Natural killer cell (primary cell): ENCODE data around the gene TTC6. TPM values are rescaled to one million over a fixed set of nuclear protein-coding genes. Genes with fewer than 3 reads are reported as not detected.

Experiments
- ATAC-seq, 3 donors: fragments of 150-1000 bp in 2 of 3; fragments of 200-7000 bp in 1 of 3; cut with Tn5 transposase; 1 replicate in 1 of 3; 2 replicates in 2 of 3; pipeline ENCODE4 v1.10.0; 2021; ENCODE audit warnings: mild to moderate bottlenecking in 2 of 3, moderate library complexity in 2 of 3
- DNase-seq, 2 donors: peaks; one replicate each; pipeline versions ENCODE4 v3.0.0 to v3.0.0-alpha.2; 2013 to 2021; ENCODE audit warnings: mixed read lengths in 1 of 2
- H3K27ac ChIP-seq: one replicate; pipeline ENCODE4 v1.5.1; 2013; ENCODE audit warnings: mild to moderate bottlenecking, low read length
- H3K27me3 ChIP-seq: one replicate; pipeline ENCODE4 v1.6.1; 2013; ENCODE audit warnings: low read length; ENCODE audit not compliant: control insufficient read depth, insufficient read depth
- H3K36me3 ChIP-seq: one replicate; pipeline ENCODE4 v1.6.1; 2013; ENCODE audit warnings: low read length; ENCODE audit not compliant: control insufficient read depth, insufficient read depth
- H3K4me1 ChIP-seq: one replicate; pipeline ENCODE4 v1.6.1; 2013; ENCODE audit warnings: low read length; ENCODE audit not compliant: control insufficient read depth, insufficient read depth
- H3K4me3 ChIP-seq: one replicate; pipeline ENCODE4 v1.5.1; 2013; ENCODE audit warnings: low read length
- H3K9me3 ChIP-seq: one replicate; pipeline ENCODE4 v1.6.1; 2013; ENCODE audit warnings: low read length; ENCODE audit not compliant: control insufficient read depth, insufficient read depth
- H3K27ac Mint-ChIP-seq, 2 donors: one replicate each; pipeline ENCODE4 v1.8.0; 2022; ENCODE audit warnings: mild to moderate bottlenecking in 2 of 2, mixed read lengths in 2 of 2, moderate library complexity in 1 of 2
- H3K27me3 Mint-ChIP-seq, 2 donors: one replicate each; pipeline ENCODE4 v1.8.0; 2022; ENCODE audit warnings: low read depth in 2 of 2, mixed read lengths in 2 of 2
- H3K36me3 Mint-ChIP-seq: one replicate; pipeline ENCODE4 v1.8.0; 2022; ENCODE audit warnings: mixed read lengths
- H3K4me1 Mint-ChIP-seq, 2 donors: one replicate each; pipeline ENCODE4 v1.8.0; 2022; ENCODE audit warnings: mixed read lengths in 2 of 2
- H3K4me3 Mint-ChIP-seq: one replicate; pipeline ENCODE4 v1.8.0; 2022; ENCODE audit warnings: mild to moderate bottlenecking, moderate library complexity, mixed read lengths
- H3K9me3 Mint-ChIP-seq, 2 donors: one replicate each; pipeline ENCODE4 v1.8.0; 2022; ENCODE audit warnings: mixed read lengths in 2 of 2
- CTCF ChIP-seq: fragments of 200-600 bp; IDR thresholded peaks from one replicate; pipeline ENCODE4 v1.8.0; 2022; ENCODE audit warnings: antibody characterized with exemption
- WGBS: methylation state at CpG from one replicate; pipeline ENCODE4 v1.1.7; 2013; ENCODE audit warnings: missing lambda C conversion rate; ENCODE audit not compliant: insufficient coverage; 5-methylcytosine and 5-hydroxymethylcytosine counted together
- intact Hi-C: fragments of 100-400 bp; cut with micrococcal nuclease; formaldehyde crosslinking; loops from one replicate; pipeline ENCODE4 v1.14.2; 2022
- total RNA-seq, 4 donors: library from RNA; stranded (reverse); fragments of 120-200 nt in 1 of 4; gene quantifications; one replicate each; pipeline versions ENCODE4 v1.2.3 to v1.2.4, GENCODE V29; 2013 to 2022

The TTC6 gene
- not detected for total RNA-seq
- total RNA-seq (2013): not detected

DNA sequence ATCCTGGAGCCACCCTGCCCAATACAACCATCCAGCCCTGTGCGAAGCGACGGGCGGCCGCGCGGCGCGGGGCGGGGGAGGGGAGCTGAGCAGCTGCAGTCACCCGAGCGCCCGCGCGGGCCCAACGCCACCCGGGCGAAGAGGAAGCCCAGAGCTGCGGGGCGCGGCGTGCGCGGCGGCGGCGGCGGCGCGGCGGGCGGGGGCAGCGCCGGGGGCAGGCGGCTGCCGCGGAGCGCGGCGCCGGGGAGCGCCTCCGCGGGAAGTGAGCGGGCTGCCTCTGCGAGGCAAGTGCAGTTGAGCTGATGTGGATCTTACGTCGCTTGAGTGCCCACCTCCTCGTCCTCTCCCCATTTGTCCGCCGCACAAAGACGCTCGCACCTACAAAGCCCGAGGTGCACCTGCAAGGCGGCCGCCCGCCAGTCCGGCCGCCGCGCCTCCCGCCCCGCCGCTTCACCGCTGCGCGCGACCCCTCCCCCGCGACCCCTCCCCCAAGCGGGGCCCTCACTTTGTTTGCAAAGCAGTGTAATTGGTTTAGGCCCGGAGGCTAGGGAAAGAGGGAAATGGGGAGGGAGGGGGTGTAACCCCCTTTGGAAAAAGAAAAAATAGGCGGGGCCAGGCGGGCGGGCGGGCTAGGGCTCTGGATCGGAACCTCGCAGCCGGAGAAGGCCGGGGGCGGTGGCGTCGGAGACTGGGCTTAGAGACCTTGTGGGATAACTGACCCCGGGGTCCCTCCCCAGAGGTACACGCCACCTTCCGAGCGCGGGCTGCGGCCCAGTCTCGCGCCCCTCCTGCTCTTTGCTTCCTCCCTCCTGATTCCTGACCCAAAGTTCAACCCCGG, at the start of gene TTC6, which contains the start of gene FOXA1:
TTC6 (plus strand) TSS at position 659 of the 838 bp plus-strand sequence. CDS start 26,436 bp downstream, outside the sequence.
FOXA1 (minus strand) TSS at position 279 of the 838 bp plus-strand sequence; CDS start at position 2, 277 bp downstream.
- intact Hi-C loops: no loop called here
- H3K27ac ChIP-seq: no peak within 1 kb of the TSS
- H3K27me3 ChIP-seq: peaks cover 75% of the 10 kb centered on the region
- H3K9me3 ChIP-seq: peaks cover 23% of the 10 kb centered on the region
- WGBS: 4% methylated on average over 90 of the region's 92 CpGs
- Mint-ChIP-seq H3K4me1 (peaks cover 0 to 14% of the 10 kb centered on the region in 2 donors), H3K27me3 (peaks cover 55 to 61% of the 10 kb centered on the region in 2 donors), H3K9me3 (no peaks in the 10 kb centered on the region), H3K27ac (no peak within 1 kb of the TSS), H3K4me3 (peak within 1 kb of the TSS; percentile 55), H3K36me3 (peaks cover 21% of the 10 kb centered on the region)
- peak in 1 of 2 donors; percentile 1 for DNase-seq
- H3K4me3 ChIP-seq: no peak within 1 kb of the TSS
- TF ChIP-seq CTCF: no peak
- H3K36me3 ChIP-seq: no peaks in the 10 kb centered on the region
- peaks cover 22% of the 10 kb centered on the region for H3K4me1 ChIP-seq
- peak in 1 of 3 donors; percentile 25 for ATAC-seq

DNA sequence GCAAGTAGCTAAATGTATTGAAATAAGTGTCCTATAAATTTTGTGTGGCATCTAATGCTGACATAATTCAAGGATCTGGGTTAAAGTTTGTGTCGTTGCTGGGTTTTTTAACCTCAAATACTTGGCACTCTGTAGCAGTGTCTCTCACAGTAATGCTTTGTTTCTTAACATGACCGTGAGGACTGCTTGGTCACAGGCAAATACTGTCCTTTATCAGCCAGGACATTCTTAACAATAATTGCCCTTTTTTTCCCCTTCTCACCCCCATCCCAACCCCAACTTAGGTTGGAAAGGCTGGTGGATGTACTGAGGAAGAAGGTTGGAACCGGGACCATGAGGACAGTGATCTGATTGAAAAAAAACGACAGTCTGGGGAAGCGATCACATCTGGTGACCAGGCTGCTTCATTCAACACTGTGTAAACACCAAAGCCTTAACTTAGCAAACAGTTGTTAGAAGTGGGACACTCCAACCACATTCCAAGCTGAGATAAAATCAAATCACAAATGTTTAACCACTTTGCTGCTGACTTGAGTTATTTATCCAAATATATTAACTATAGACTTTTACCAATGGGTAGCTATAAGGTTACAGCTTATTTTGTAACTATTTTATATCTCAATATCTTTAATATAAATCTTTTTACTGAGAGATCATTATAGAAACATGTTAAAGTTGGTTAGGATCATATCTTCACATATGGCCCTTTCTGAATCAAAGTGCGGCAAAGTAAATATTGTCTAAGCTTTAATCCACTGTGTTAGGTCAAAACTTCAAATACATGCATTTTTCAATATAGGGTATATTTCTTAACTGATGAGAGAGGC, 48.6 kb upstream of the TTC6 start:
- no peaks in the 10 kb centered on the region for H3K9me3 ChIP-seq
- H3K27ac ChIP-seq: no peak overlapping the region
- 84% methylated on average over 5 of the region's 6 CpGs for WGBS

DNA sequence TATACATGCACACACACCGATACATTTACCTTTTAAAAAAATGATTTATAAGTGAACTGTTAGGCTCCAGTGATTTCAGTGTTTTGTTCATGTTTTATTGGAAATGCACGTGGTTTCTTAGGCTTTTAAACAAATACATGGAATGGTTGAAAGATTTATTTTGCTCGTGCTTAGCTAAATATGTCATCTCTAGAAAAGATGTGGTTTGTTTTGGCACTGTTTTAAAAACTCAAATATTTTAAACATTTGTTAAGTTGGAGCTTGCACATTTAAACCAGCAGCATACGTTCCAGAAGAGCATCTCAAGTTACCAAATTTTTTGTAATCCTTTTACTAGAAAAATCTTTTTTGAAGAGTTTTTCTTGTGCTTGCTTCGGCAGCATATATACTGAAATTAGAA, 44.9 kb upstream of the TTC6 start:
- H3K4me1 Mint-ChIP-seq: no peaks in the 10 kb centered on the region
- peaks cover 8% of the 10 kb centered on the region for H3K36me3 Mint-ChIP-seq
- Histone ChIP-seq H3K27ac (no peak overlapping the region), H3K27me3 (no peaks in the 10 kb centered on the region), H3K9me3 (peaks cover 3% of the 10 kb centered on the region), H3K4me1 (no peaks in the 10 kb centered on the region), H3K4me3 (no peak overlapping the region), H3K36me3 (no peaks in the 10 kb centered on the region)
- ATAC-seq: no peak
- no peak overlapping the region for H3K27ac Mint-ChIP-seq
- H3K27me3 Mint-ChIP-seq: no peaks in the 10 kb centered on the region
- H3K4me3 Mint-ChIP-seq: no peak overlapping the region
- intact Hi-C loops: no loop called here
- TF ChIP-seq CTCF: no peak
- WGBS: 79% methylated on average over 3 of the region's 5 CpGs
- H3K9me3 Mint-ChIP-seq: peaks cover 8 to 10% of the 10 kb centered on the region in 2 donors
- no peak for DNase-seq

More for the DNA sequence above, 48.6 kb upstream of the TTC6 start:
- H3K4me1 Mint-ChIP-seq: no peaks in the 10 kb centered on the region
- Histone ChIP-seq H3K27me3 (no peaks in the 10 kb centered on the region), H3K4me3 (no peak overlapping the region), H3K36me3 (no peaks in the 10 kb centered on the region), H3K4me1 (no peaks in the 10 kb centered on the region)
- no peak overlapping the region for H3K27ac Mint-ChIP-seq
- H3K4me3 Mint-ChIP-seq: no peak overlapping the region
- intact Hi-C loops: no loop called here
- H3K36me3 Mint-ChIP-seq: no peaks in the 10 kb centered on the region
- no peaks in the 10 kb centered on the region for H3K27me3 Mint-ChIP-seq
- TF ChIP-seq CTCF: no peak
- no peak for ATAC-seq
- DNase-seq: no peak
- peaks cover 2 to 3% of the 10 kb centered on the region in 2 donors for H3K9me3 Mint-ChIP-seq
